ENCODE data around the gene NUBPL. TPM values are rescaled to one million over a fixed set of nuclear protein-coding genes. Genes with fewer than 3 reads are reported as not detected.
"Not testable (repeated sequence)": the region's sequence is repeated elsewhere in the genome, so short reads cannot be mapped to it uniquely, and the experiment has no call there.

NUBPL gene
- total RNA-seq, 6 donors from 2014 or later: 3.2 to 15.2 (median 8.2) TPM

DNA sequence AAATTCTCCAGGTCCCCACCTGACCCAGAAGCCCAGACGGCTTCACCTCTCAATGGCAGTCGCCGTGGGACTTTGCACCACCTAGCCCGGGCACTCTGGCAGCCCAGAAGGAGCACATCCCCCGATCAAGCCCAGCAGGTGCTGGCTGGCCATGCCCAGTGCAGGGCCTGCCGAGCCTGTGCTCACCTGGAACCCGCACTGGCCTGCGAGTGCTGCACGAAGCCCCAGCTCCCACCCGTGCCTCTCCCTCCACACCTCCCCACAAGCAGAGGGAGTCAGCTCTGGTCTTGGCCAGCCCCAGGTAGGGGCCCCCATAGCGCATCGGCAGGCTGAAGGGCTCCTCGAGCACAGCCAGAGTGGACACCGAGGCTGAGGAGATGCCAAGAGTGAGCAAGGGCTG lies 144.5 kb downstream of the NUBPL start:
- peak in 1 of 2 donors; percentile 51 for ATAC-seq (ENCODE audit: low FRiP score in 2 of 2)
- H3K27me3 ChIP-seq: no peaks in the 10 kb centered on the region
- peaks cover 0 to 5% (median 0%) of the 10 kb centered on the region in 4 donors for H3K36me3 ChIP-seq
- 85 to 100% methylated on average over 4 to 6 of the region's 14 CpGs for WGBS, 2 donors
- DNase-seq: peak in 1 of 2 donors; percentile 57
- no peak overlapping the region for H3K27ac ChIP-seq
- no peaks in the 10 kb centered on the region for H3K4me1 ChIP-seq
- H3K9me3 ChIP-seq: no peaks in the 10 kb centered on the region
- TF ChIP-seq EP300 (IDR thresholded peaks at IDR 0.05): no peak
- TF ChIP-seq POLR2A (IDR thresholded peaks at IDR 0.05): no peak
- TF ChIP-seq, protein P1, sequence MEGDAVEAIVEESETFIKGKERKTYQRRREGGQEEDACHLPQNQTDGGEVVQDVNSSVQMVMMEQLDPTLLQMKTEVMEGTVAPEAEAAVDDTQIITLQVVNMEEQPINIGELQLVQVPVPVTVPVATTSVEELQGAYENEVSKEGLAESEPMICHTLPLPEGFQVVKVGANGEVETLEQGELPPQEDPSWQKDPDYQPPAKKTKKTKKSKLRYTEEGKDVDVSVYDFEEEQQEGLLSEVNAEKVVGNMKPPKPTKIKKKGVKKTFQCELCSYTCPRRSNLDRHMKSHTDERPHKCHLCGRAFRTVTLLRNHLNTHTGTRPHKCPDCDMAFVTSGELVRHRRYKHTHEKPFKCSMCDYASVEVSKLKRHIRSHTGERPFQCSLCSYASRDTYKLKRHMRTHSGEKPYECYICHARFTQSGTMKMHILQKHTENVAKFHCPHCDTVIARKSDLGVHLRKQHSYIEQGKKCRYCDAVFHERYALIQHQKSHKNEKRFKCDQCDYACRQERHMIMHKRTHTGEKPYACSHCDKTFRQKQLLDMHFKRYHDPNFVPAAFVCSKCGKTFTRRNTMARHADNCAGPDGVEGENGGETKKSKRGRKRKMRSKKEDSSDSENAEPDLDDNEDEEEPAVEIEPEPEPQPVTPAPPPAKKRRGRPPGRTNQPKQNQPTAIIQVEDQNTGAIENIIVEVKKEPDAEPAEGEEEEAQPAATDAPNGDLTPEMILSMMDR (IDR thresholded peaks at IDR 0.05): no peak
- TF ChIP-seq POLR2AphosphoS5 (IDR thresholded peaks at IDR 0.05): no peak
- no peak overlapping the region for H3K4me3 ChIP-seq

- not testable (repeated sequence) for H3K27ac ChIP-seq
- 97% methylated on average over 7 of the region's 7 CpGs for WGBS, 2 donors
These were observed 147.5 kb downstream of the NUBPL start for GRCh38 chr14:31708661-31709060.

DNA sequence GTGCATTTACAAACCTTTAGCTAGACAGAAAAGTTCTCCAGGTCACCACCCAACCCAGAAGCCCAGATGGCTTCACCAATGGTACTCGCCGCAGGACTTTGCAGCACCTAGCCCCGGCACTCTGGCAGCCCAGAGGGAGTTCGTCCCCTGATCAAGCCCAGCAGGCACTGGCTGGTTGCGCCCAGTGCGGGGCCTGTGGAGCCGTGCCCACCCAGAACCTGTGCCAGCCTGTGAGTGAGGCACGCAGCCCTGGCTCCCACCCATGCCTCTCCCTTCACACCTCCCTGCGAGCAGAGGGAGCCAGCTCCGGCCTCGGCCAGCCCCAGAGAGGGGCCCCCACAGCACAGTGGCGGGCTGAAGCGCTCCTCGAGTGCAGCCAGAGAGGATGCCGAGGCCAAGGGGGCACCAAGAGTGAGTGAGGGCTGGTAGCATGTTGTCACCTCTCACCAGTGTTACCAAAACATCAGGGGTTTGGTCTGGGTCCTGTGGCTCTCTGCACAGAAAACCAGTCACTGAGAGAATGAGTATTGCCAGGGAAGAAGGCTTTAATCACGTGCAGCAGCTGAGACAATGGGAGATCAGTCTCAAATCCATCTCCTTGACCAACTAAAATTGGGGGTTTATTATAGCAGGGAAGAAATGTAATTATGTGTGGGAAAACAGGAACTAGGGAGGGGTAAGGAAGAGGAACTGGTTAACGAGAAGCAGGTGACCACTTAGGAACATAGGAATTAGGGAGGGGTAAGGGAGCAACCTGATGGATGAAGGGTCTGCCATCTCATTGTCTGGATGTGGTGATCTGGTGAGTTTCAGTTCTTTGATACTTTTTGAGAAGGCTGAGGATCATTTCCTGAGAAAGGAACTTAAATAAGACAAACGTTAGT lies 151.3 kb downstream of the NUBPL start:
- Histone ChIP-seq H3K4me3 (no peak overlapping the region), H3K36me3 (no peaks in the 10 kb centered on the region), H3K27me3 (no peaks in the 10 kb centered on the region), H3K27ac (no peak overlapping the region), H3K9me3 (no peaks in the 10 kb centered on the region), H3K4me1 (no peaks in the 10 kb centered on the region)
- no peak for TF ChIP-seq POLR2A (IDR thresholded peaks at IDR 0.05)
- TF ChIP-seq, protein P1 (IDR thresholded peaks at IDR 0.05): no peak
- TF ChIP-seq EP300 (IDR thresholded peaks at IDR 0.05): no peak
- TF ChIP-seq POLR2AphosphoS5 (IDR thresholded peaks at IDR 0.05): no peak
- DNase-seq (peak in 1 of 2 donors; percentile 62), ATAC-seq (ENCODE audit: low FRiP score in 2 of 2) (peak in 1 of 2 donors; percentile 8)
- WGBS, 2 donors: 67 to 89% methylated on average over 4 to 18 of the region's 18 CpGs

More at GRCh38 chr14:31708661-31709060, 147.5 kb downstream of the NUBPL start:
- H3K4me1 ChIP-seq; DNase-seq; H3K27me3 ChIP-seq; H3K9me3 ChIP-seq; H3K4me3 ChIP-seq; ATAC-seq (ENCODE audit: low FRiP score in 2 of 2); H3K36me3 ChIP-seq: not testable (repeated sequence)

- no peaks in the 10 kb centered on the region for H3K4me1 ChIP-seq
- DNase-seq: no peak
- TF ChIP-seq, protein P1 (IDR thresholded peaks at IDR 0.05): no peak
- no peak for TF ChIP-seq POLR2A (IDR thresholded peaks at IDR 0.05)
- TF ChIP-seq POLR2AphosphoS5 (IDR thresholded peaks at IDR 0.05): no peak
- no peak for TF ChIP-seq EP300 (IDR thresholded peaks at IDR 0.05)
- no peaks in the 10 kb centered on the region for H3K36me3 ChIP-seq
- H3K4me3 ChIP-seq: no peak overlapping the region
- no peaks in the 10 kb centered on the region for H3K27me3 ChIP-seq
- no peak for ATAC-seq (ENCODE audit: low FRiP score in 2 of 2)
- no peaks in the 10 kb centered on the region for H3K9me3 ChIP-seq
- H3K27ac ChIP-seq: no peak overlapping the region
These were observed 155.0 kb downstream of the NUBPL start for GRCh38 chr14:31716208-31716607.

- no peaks in the 10 kb centered on the region for H3K36me3 ChIP-seq
- H3K27me3 ChIP-seq: no peaks in the 10 kb centered on the region
- no peak overlapping the region for H3K27ac ChIP-seq
- no peaks in the 10 kb centered on the region for H3K9me3 ChIP-seq
- no peak for TF ChIP-seq POLR2A (IDR thresholded peaks at IDR 0.05)
- TF ChIP-seq POLR2AphosphoS5 (IDR thresholded peaks at IDR 0.05): no peak
- no peak for TF ChIP-seq EP300 (IDR thresholded peaks at IDR 0.05)
- TF ChIP-seq, protein P1 (IDR thresholded peaks at IDR 0.05): no peak
- WGBS, 2 donors: 57 to 72% methylated on average over 3 of the region's 3 CpGs
- H3K4me1 ChIP-seq: no peaks in the 10 kb centered on the region
- ATAC-seq (ENCODE audit: low FRiP score in 2 of 2) (peak in 1 of 2 donors; percentile 32), DNase-seq (no peak)
- H3K4me3 ChIP-seq: no peak overlapping the region
These were observed 156.3 kb downstream of the NUBPL start for GRCh38 chr14:31717294-31718085.
